DMS 273 (cell line): ENCODE measurements around the gene ACKR3.

ENCODE experiments used
- DNase-seq: peaks from one replicate; lab custom pipeline; 2025; ENCODE audit not compliant: unreplicated experiment; lab: John Stamatoyannopoulos, UW

The ACKR3 gene

DNA sequence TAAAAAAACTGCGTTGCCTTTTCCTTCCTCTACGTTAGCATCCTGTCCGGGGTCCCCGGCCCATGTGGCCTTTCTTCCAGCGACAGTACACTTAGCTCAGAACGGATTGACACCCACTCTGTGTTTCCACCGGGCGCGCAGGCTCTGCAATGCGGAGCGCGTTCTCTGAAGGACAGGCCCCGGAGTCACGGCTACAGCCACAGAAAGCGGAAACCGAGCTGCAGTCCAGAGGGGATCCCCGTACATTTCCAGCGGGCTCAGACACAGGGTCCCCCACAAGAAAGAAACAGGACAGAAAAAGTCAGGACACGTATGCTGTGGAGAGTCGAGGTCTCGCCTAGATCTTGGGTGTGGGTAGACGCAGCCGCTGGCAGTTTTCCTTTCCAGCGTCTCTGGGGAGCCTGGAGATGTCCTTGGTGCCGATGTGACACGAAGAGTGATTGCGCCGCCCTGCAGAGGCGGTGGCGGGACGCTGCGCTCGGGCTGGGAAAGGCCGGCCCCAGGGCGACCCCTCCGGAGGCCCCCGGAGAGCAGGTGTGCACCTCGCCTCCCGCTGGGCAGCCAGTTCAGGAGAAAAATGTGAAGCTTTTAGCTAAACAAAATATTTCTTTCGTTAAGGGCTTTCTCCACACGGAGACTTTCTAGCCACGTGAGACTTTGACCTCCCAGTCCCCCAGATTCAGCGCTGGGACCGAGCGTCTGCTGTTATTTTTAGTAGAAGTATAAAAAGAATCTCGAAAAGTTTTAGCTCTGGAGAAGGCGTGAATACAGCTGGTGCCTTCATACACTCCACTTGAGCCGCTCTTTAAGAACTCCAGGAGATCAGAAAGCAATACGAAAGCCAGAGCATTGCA, 1.3 kb upstream of the ACKR3 start:
- DNase-seq = peak; percentile 77

GRCh38 chr2:236568922-236569572, 578 bp upstream of the ACKR3 start:
- DNase-seq = no peak

DNA sequence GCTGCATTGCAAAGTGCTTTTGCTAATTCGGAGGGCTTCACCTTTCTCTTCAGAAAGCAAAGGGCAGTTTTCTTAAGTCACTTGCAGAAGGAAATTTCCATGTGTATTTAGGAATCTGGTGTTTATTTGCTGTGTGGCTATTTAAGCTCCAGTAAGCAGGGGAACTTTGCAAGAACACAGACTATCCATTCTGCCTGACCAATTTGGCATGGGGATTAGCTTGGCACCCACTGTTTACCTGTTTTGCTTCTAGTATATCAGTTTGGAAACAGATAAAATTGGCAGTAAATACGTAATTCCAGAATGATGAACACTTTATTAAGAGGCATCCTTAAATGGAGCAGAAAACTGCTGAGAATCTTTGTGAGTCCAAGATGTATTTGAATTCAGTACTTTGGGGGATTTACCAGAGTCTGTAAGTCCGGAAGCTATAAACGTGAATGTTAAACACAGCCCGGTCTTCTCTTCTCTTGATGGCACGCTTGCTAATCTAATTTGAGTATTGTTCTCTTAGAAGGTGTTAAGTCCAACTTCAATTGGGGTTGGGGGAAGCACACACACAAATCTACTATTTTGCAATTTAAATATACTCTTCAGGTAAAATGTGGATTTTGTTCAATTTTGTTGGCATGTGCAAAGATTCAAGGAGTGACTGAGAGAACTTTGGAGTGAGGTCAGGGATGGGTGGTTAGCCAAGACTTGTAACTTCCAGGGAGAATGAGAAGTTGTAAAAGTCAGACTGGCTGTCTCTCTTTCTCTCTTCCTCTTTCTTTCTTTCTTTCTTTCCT, 650 bp downstream of the ACKR3 start:
- peak; percentile 41 for DNase-seq

- peak; percentile 19 for DNase-seq
Measured at GRCh38 chr2:236571145-236571544, 1.5 kb downstream of the ACKR3 start.

DNA sequence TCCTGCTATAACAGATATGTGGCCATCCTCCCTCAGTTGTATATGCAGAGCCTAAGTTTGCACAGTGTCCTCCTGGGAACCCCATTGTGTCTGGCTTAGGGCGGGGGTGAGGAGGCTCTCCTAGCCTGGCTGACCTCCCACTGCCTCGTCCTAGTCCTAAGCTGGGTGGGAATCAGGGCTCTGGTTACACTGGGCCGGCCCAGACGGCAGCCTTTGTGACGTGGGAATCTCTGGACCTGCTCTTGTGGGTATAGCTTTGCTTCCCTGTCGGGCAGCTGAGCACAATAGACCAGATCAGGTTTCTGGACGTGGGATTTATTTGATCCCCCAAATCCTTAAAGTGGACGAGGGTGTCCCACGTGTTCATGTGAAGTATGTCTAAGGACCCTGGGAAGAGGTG, 2.9 kb downstream of the ACKR3 start:
- no peak for DNase-seq

DNA sequence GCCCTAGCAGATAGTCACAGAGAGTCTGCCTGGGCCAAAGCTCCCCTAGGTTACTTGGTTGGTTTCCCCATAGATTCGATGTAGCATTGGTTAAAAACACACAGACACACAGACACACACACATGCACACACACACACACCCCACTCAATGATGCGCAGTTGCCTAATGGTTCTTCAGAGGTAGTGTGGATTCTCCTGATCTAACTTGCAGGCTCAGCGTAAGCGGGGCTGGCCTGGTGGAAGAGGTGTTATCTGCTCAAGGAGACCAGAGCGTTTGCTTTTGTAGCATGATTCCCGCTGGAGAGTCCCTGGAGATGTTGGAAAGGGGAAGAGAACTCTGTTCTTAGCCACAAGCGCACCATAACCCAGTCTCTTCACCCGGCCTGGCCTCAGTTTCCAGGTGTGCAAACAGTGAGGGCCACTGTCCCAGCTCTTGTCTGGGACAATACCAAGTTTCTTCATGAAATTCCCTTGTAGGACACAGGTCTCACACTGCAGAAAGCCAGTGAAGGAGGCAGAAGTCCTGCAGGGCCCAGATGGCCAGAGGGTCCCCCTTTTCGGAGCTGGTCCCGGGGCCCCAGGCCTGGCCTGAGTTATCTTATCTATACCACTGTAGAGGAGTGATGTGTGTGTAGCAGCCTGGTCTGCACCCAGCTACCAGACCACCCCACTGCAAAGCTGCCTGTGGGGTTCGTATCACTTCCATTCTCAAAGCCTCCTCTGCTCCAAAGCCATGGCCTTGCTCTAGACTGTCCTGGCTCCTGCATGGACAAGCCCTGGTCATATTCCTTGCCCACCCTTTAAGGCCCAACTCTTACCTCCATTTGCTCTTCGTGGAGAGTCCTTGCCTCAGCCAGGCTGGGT, 3.7 kb downstream of the ACKR3 start:
- DNase-seq = no peak

DNA sequence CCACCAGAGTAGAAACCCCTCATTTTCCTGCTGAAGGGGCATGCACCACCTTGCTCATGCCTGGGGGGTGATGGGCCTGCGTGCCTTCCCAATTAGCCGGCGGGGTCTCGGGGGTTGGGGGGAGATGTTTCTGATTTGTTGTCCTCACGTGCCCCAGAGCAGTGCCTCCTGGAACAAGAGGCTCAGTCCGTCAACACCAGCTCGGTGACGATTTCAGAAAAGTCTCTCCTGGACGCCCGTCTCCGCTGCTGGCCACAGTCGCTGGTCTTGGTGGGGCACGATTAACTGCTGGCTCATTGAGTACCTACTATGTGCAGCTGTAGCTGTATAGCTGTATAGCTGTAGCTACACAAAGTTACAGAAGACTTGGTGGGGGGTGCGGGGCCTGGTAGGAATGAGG, 4.4 kb downstream of the ACKR3 start:
- DNase-seq = no peak

DNA sequence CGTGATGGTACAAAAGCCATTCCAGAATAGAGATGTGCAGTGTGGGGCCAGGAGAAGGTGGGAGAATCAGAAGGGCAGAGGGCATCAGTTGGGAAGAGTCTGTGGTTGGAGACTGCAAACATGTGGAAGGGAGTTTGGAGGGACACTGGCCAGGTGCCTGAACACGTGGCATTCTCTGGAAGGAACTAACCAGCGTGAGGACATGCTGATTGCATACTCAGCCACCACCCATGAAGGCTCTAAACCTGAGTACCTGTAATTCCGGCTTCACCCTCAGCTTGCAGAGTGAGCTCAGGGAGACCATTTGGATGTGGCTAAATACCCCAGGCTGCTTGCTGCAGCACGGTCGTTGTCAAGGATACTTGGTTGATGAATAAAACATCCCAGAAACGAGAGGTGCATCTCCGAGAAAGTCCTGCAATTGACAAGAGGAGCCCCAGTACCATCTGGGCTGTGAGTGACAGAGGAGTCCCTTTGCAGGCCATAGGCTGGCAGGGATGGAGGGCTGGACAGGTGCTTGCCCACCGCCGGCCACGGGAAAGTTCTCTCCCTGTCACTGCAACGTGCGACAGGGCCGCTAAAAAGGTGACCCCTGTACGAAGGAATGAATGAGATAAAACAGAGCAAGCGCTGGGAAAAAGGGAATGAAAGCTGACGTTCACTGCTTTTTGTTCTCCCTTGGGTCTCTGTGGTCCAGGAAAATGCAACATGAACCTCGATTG, 5.0 kb downstream of the ACKR3 start:
- DNase-seq = peak; percentile 22

- no peak for DNase-seq
Measured at GRCh38 chr2:236575510-236575909, 5.9 kb downstream of the ACKR3 start.

GRCh38 chr2:236576087-236576486, 6.5 kb downstream of the ACKR3 start:
- DNase-seq = peak; percentile 24

DNA sequence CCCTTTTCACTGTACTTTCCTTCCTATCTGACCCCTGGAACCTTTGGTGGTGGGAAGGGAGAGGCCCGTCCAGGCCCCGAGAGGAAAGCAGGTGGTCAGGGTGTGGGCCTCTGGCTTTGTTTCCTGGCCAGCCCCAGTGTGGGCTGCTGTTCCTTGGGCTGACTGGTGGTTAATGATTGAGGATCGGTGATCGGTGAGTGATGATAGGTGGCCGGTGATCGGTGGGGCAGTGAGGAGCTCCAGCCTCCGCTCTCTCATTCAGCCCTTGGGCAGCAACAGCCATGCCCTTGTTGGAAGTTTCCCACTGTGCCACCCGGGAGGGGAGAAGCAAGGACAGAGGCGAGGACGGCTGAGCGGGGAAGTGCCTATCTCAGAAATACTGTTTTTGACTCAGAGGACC, 7.3 kb downstream of the ACKR3 start:
- no peak for DNase-seq

GRCh38 chr2:236577481-236578410, 8.1 kb downstream of the ACKR3 start:
- DNase-seq = no peak

DNA sequence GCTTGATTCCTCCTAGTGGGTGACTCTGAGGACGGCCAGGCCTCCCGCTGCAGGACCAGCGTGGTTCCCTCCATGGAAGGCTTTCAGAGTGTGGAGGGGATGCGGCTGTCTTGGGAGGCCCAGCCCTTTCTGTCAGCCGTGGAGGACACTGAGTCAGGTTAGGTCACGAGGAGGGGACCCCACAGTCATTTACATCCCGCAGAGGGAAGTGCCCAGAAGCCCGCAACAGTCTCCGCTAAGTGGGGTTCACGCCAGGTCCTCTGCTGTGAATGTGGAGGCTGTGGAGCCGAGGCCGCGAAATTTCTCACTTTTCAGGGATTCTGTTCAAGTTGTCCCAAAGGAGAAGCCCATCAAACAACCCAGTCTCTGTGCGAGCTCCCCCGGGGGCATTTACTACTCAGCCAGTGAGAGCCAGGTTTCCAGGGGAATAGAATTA, 8.8 kb downstream of the ACKR3 start:
- no peak for DNase-seq

DNA sequence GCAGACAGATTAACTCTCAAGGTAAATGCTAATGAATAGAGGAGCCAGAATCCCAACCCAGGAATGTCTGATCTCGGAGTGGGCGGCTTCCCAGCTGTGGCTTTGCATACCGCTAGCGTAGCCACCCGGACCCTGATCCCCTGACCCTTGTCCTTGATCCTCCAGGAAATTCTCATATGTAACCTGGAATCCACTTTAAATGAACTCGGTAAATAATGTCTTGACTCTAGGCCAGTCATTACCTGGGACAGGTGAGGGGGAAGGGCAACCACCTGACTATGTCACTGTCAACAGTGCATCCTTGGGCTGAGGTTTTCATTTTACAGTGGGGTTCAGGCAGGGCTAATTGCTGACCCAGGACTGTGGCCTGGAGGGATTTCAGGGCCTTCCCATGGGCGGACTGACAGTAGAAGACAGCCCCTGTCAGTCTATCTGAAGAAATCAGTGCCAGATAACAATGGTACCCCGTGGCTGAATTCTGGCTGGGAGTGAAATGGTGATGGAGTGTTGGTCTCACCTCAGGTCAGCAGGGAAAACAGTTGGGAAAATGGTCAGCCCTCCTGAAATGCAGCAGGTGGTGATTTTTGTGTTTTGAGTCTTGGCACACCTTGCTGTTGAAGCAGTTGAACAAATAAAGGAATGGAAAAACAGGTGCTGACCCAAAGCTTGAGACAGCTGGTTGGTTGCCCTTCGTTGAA, 9.6 kb downstream of the ACKR3 start:
- DNase-seq = no peak

- peak; percentile 10 for DNase-seq
Measured at GRCh38 chr2:236579746-236580315, 10.2 kb downstream of the ACKR3 start.

- DNase-seq = no peak
Measured at GRCh38 chr2:236580746-236581355, 11.2 kb downstream of the ACKR3 start.

DNA sequence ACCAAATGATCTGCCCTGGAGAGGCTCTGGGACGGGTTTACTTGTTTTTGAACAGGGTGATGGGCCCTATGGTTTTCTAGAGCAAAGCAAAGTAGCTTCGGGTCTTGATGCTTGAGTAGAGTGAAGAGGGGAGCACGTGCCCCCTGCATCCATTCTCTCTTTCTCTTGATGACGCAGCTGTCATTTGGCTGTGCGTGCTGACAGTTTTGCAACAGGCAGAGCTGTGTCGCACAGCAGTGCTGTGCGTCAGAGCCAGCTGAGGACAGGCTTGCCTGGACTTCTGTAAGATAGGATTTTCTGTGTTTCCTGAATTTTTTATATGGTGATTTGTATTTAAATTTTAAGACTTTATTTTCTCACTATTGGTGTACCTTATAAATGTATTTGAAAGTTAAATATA, 11.9 kb downstream of the ACKR3 start:
- DNase-seq = no peak

DNA sequence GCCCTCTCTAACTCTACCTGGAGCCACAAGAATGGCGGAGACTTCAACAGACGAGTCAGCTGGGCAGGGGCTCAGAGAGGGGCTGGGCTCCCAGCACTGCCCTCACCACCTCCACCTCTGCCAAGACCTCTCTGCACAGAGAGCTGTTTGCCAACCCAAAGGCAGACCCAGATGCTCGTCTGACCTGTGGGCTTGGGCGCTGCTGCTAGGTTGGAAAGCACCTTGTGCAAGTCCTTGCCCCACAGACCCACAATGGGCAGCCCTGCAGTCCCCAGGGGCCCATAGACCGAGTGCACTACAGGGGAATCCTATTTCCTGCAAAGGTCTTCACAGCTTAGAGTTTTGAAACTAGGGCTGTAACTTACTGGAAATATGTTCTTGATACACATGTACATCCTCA, 13.3 kb downstream of the ACKR3 start:
- DNase-seq = no peak
